ENCODE measurements around the gene XYLB.
A peak's percentile ranks its signal among the peaks of the same experiment; 100 is the strongest.

The XYLB gene

DNA sequence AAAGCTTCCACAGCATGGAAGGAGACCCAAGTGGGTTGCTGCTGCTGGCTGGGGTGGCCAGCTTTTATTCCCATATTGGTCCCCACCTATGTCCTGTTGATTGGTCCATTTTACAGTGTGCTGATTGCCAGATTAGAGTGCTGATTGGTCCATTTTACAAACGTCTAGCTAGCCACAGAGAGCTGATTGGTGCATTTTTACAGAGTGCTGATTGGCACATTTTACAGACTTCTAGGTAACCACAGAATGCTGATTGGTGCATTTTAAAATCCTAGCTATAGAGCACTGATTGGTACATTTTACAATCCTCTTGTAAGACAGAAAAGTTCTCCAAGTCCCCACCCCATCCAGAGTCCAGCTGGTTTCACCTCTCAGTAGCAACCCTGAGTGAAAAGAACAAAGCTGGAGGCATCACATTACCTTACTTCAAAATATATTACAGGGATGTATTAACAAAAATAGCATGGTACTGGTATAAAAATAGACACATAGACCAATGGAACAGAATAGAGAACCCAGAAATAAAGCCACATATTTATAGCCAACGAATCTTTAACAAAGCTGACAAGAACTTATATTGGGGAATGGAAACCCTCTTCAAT is 99.6 kb downstream of the XYLB start:
- TF ChIP-seq EP300 (IDR thresholded peaks at IDR 0.05; ENCODE audit: borderline replicate concordance) (no peak), EGR1 (IDR thresholded peaks at IDR 0.05) (no peak), CREB1 (IDR thresholded peaks at IDR 0.05; ENCODE audit: low read depth) (no peak), RAD21 (IDR thresholded peaks at IDR 0.05; ENCODE audit: low read depth) (no peak), YY1 (IDR thresholded peaks at IDR 0.05; ENCODE audit: low read depth) (no peak), TEAD4 (IDR thresholded peaks at IDR 0.05) (no peak), TAF1 (IDR thresholded peaks at IDR 0.05; ENCODE audit: low read depth) (no peak), TCF12 (IDR thresholded peaks at IDR 0.05; ENCODE audit: low read depth) (no peak), REST (IDR thresholded peaks at IDR 0.05; ENCODE audit: low read depth) (no peak), NFIC (IDR thresholded peaks at IDR 0.05) (no peak), FOXM1 (IDR thresholded peaks at IDR 0.05; ENCODE audit: borderline replicate concordance, low read depth) (no peak), CEBPB (IDR thresholded peaks at IDR 0.05) (no peak), USF1 (IDR thresholded peaks at IDR 0.05) (no peak)

- TF ChIP-seq ZBTB7A (IDR thresholded peaks at IDR 0.05; ENCODE audit: low read depth): no peak
- TF ChIP-seq YY1 (IDR thresholded peaks at IDR 0.05; ENCODE audit: low read depth): no peak
- no peak for TF ChIP-seq TCF12 (IDR thresholded peaks at IDR 0.05; ENCODE audit: low read depth)
- TF ChIP-seq USF1 (IDR thresholded peaks at IDR 0.05): no peak
- TF ChIP-seq CEBPB (IDR thresholded peaks at IDR 0.05): no peak
- no peak for TF ChIP-seq RAD21 (IDR thresholded peaks at IDR 0.05; ENCODE audit: low read depth)
- TF ChIP-seq MAX (IDR thresholded peaks at IDR 0.05): no peak
- TF ChIP-seq FOXM1 (IDR thresholded peaks at IDR 0.05; ENCODE audit: borderline replicate concordance, low read depth): no peak
- no peak for TF ChIP-seq TEAD4 (IDR thresholded peaks at IDR 0.05)
- no peak for TF ChIP-seq CREB1 (IDR thresholded peaks at IDR 0.05; ENCODE audit: low read depth)
- no peak for TF ChIP-seq EP300 (IDR thresholded peaks at IDR 0.05; ENCODE audit: borderline replicate concordance)
- no peak for TF ChIP-seq REST (IDR thresholded peaks at IDR 0.05; ENCODE audit: low read depth)
- no peak for TF ChIP-seq NFIC (IDR thresholded peaks at IDR 0.05)
Observed at GRCh38 chr3:38446812-38447211, 100.2 kb downstream of the XYLB start.

DNA sequence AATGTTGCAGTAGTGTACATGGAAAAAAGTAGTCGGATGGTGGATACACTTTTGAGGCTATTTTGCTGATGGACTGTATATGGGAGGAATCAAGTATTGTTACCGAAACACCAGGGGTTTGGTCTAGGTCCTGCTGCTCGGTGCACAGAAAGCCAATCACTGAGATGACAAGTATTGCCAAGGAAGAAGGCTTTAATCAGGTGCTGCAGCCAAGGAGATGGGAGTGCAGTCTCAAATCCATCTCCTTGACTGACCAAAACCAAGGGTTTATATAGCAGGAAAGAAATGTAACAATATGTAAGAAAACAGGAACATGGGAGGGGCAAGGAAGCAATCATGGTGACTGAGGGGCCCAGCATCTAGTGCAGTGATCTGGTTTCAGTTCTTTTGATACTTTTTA is 104.3 kb downstream of the XYLB start:
- no peak for TF ChIP-seq NFIC (IDR thresholded peaks at IDR 0.05)
- TF ChIP-seq RAD21 (IDR thresholded peaks at IDR 0.05; ENCODE audit: low read depth): no peak
- no peak for TF ChIP-seq FOXM1 (IDR thresholded peaks at IDR 0.05; ENCODE audit: borderline replicate concordance, low read depth)
- TF ChIP-seq CREB1 (IDR thresholded peaks at IDR 0.05; ENCODE audit: low read depth): no peak
- TF ChIP-seq TAF1 (IDR thresholded peaks at IDR 0.05; ENCODE audit: low read depth): no peak
- no peak for TF ChIP-seq TEAD4 (IDR thresholded peaks at IDR 0.05)
- no peak for TF ChIP-seq ZBTB7A (IDR thresholded peaks at IDR 0.05; ENCODE audit: low read depth)
- TF ChIP-seq EP300 (IDR thresholded peaks at IDR 0.05; ENCODE audit: borderline replicate concordance): no peak
- TF ChIP-seq MAX (IDR thresholded peaks at IDR 0.05): no peak

DNA sequence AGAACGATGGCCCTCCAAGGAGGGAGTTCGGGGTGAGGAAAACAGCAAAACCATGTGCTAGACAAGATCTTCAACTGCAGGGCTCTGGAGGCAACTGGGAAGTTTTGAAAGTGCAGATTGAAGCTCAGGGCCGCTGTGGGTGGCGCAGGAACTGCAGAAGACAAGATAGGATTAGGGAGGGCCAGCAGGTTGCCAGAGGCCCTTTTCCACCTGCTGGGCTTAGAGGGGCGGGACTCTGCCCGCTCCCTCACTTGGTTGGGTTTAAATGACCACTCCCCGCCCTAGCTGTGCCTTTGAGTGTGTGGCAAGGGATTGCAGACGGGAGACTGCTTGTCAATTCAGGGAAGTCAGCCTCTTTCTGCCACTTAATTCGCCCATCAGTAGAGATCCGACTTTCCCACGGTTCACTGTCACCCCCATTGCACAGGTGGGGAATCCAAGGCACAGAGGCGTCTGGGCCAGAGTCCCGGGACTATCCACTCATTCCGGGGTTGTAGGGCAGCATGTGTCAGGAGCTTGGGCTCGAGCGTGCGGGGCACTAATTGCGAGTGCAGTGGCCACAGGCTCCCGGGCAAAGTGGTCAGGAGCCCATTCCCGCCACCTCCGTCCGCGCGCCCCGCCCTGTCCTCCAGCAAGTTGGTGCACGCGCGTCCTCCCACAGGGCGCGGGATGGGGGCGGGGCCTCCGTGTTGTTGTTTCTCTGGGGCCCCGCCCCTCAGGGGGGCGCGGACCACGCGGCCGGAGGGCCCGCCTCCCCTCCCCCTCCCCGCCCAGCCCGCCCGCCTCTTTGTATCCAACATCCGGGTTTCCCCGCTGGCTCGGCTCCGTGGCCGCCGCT is 106.7 kb downstream of the XYLB start, which contains the start of gene ACVR2B:
TSS of gene ACVR2B (plus strand) at position 816 of the 838 bp plus-strand sequence. CDS start 433 bp downstream, outside the sequence.
- TF ChIP-seq REST (IDR thresholded peaks at IDR 0.05; ENCODE audit: low read depth) (no peak), ZBTB7A (IDR thresholded peaks at IDR 0.05; ENCODE audit: low read depth) (no peak), FOXM1 (IDR thresholded peaks at IDR 0.05; ENCODE audit: borderline replicate concordance, low read depth) (no peak), EP300 (IDR thresholded peaks at IDR 0.05; ENCODE audit: borderline replicate concordance) (no peak), YY1 (IDR thresholded peaks at IDR 0.05; ENCODE audit: low read depth) (0 out of 2 replicates have a peak, but pooled peaks have one; percentile 71), RAD21 (IDR thresholded peaks at IDR 0.05; ENCODE audit: low read depth) (no peak), TCF12 (IDR thresholded peaks at IDR 0.05; ENCODE audit: low read depth) (no peak), USF1 (IDR thresholded peaks at IDR 0.05) (no peak; the same call in 1 of the 2 replicates), TEAD4 (IDR thresholded peaks at IDR 0.05) (no peak), MAX (IDR thresholded peaks at IDR 0.05) (peak; percentile 49; the same call in 1 of the 2 replicates), TAF1 (IDR thresholded peaks at IDR 0.05; ENCODE audit: low read depth) (peak; percentile 63; the same call in 1 of the 2 replicates), CREB1 (IDR thresholded peaks at IDR 0.05; ENCODE audit: low read depth) (no peak), NFIC (IDR thresholded peaks at IDR 0.05) (no peak; the same call in 1 of the 2 replicates)

All from Ishikawa (cell line).